Neural progenitor cell (in vitro differentiated cells): ENCODE measurements around the gene EAPP. TPM values are rescaled to one million over a fixed set of nuclear protein-coding genes. Genes with fewer than 3 reads are reported as not detected.

Experiments
- DNase-seq: peaks from one replicate; pipeline ENCODE4 v3.0.0-alpha.2; 2016; ENCODE audit warnings: low spot score
- H2AFZ ChIP-seq: fragments of 200-600 bp; sonication (generic); replicated peaks from 2 replicates; pipeline ENCODE4 v1.6.1; 2016; ENCODE audit warnings: antibody characterized with exemption
- H3F3A ChIP-seq: fragments of 200-600 bp; sonication (generic); 2 replicates; pipeline ENCODE4 v1.6.1; 2016; ENCODE audit warnings: antibody characterized with exemption, low read depth
- H3K27ac ChIP-seq: fragments of 200-600 bp; sonication (generic); 2 replicates; pipeline ENCODE4 v1.5.1; 2016; ENCODE audit warnings: mild to moderate bottlenecking
- H3K27me3 ChIP-seq: fragments of 200-600 bp; sonication (generic); 2 replicates; pipeline ENCODE4 v1.6.1; 2016; ENCODE audit warnings: mild to moderate bottlenecking, moderate library complexity
- H3K36me3 ChIP-seq: fragments of 200-600 bp; sonication (generic); 2 replicates; pipeline ENCODE4 v1.5.1; 2016
- H3K4me1 ChIP-seq: fragments of 200-600 bp; sonication (generic); 2 replicates; pipeline ENCODE4 v1.6.1; 2016; ENCODE audit warnings: mixed run types
- H3K4me2 ChIP-seq: fragments of 200-600 bp; sonication (generic); 2 replicates; pipeline ENCODE4 v1.6.1; 2016
- H3K4me3 ChIP-seq: fragments of 200-600 bp; sonication (generic); 2 replicates; pipeline ENCODE4 v1.5.1; 2016
- H3K79me2 ChIP-seq: fragments of 200-600 bp; sonication (generic); 2 replicates; pipeline ENCODE4 v1.6.1; 2016; ENCODE audit warnings: low read depth
- H3K9ac ChIP-seq: fragments of 200-600 bp; sonication (generic); 2 replicates; pipeline ENCODE4 v1.6.1; 2016
- H3K9me3 ChIP-seq: fragments of 200-600 bp; sonication (generic); 2 replicates; pipeline ENCODE4 v1.5.1; 2016; ENCODE audit warnings: low read depth
- H4K20me1 ChIP-seq: fragments of 200-600 bp; sonication (generic); 2 replicates; pipeline ENCODE4 v1.6.1; 2016; ENCODE audit warnings: low read depth
- H3K27ac Mint-ChIP-seq: 3 replicates; pipeline ENCODE4 v1.8.0; 2021; ENCODE audit warnings: mixed read lengths
- H3K27me3 Mint-ChIP-seq: 2 replicates; pipeline ENCODE4 v1.8.0; 2022; ENCODE audit warnings: low read depth, mild to moderate bottlenecking, inconsistent platforms, moderate library complexity, mixed read lengths; ENCODE audit not compliant: insufficient read depth
- H3K36me3 Mint-ChIP-seq: 3 replicates; pipeline ENCODE4 v1.8.0; 2021; ENCODE audit warnings: mixed read lengths
- H3K4me1 Mint-ChIP-seq: 3 replicates; pipeline ENCODE4 v1.8.0; 2021; ENCODE audit warnings: mixed read lengths
- H3K4me3 Mint-ChIP-seq: 3 replicates; pipeline ENCODE4 v1.8.0; 2021; ENCODE audit warnings: mild to moderate bottlenecking, moderate library complexity, mixed read lengths
- H3K9me3 Mint-ChIP-seq: 3 replicates; pipeline ENCODE4 v1.8.0; 2020; ENCODE audit warnings: mixed read lengths
- EZH2 ChIP-seq: fragments of 200-600 bp; sonication (generic); IDR thresholded peaks from 2 replicates; pipeline ENCODE4 v1.6.1; 2017; ENCODE audit warnings: antibody characterized with exemption, mild to moderate bottlenecking, moderate library complexity
- EZH2phosphoT487 ChIP-seq: fragments of 200-600 bp; sonication (generic); IDR thresholded peaks from 2 replicates; pipeline ENCODE4 v1.6.1; 2017; ENCODE audit warnings: antibody characterized with exemption
- total RNA-seq: library from RNA; depleted of rRNA; stranded (reverse); fragments of >200 nt; gene quantifications from 2 replicates; pipeline ENCODE4 v1.2.3, GENCODE V29; 2015; ENCODE audit warnings: low replicate concordance
- TF ChIP-seq, protein P1 (sequence below): fragments of 200-600 bp; sonication (generic); IDR thresholded peaks from 2 replicates; pipeline ENCODE4 v1.5.1; 2017; ENCODE audit warnings: antibody characterized with exemption, mild to moderate bottlenecking

EAPP gene, protein sequence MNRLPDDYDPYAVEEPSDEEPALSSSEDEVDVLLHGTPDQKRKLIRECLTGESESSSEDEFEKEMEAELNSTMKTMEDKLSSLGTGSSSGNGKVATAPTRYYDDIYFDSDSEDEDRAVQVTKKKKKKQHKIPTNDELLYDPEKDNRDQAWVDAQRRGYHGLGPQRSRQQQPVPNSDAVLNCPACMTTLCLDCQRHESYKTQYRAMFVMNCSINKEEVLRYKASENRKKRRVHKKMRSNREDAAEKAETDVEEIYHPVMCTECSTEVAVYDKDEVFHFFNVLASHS
- 51.4 and 79.6 TPM in 2 replicates for total RNA-seq

DNA sequence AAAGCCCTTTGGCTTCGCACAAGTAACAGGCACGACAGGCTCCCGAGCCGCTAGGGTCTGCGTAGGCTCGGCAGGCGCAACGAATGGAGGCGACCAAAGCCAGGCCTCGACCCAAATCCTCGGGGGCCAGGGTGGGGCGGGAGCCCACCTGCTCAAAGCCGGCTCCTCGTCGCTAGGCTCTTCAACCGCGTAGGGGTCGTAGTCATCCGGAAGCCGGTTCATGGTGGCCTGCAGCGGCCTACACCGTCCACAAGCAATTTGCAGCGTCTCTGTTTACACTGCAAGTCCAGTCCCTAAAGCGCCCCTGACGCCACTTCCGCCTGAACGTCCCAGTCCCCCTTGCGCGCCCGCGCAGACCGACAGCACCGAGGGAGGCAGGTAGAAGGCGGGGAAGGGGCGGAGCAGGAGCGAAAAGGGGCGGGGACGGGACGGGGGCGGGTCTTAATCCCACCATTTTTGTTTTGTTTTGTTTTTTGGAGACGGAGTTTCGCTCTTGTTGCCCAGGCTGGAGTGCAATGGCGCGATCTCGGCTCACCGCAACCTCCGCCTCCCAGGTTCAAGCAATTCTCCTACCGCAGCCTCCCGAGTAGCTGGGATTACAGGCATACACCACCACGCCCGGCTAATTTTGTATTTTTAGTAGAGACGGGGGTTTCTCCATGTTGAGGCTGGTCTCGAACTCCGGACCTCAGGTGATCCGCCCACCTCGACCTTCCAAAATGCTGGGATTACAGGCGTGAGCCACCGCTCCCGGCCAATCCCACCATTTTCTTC is at the start of gene EAPP:
TSS of gene EAPP (minus strand) at position 295 of the 774 bp plus-strand sequence. CDS start at position 222, 73 bp downstream.
- Histone ChIP-seq H3K27ac (peak within 1 kb of the TSS; percentile 91), H3K4me2 (peak within 1 kb of the TSS; percentile 82), H3K36me3 (no peaks in the 10 kb centered on the region), H3K4me3 (peak within 1 kb of the TSS; percentile 75), H3F3A (peaks cover 9% of the 10 kb centered on the region), H3K27me3 (no peaks in the 10 kb centered on the region), H2AFZ (peak within 1 kb of the TSS; percentile 61), H4K20me1 (no peaks in the 10 kb centered on the region), H3K9me3 (no peaks in the 10 kb centered on the region), H3K9ac (peak within 1 kb of the TSS; percentile 84), H3K4me1 (peaks cover 11% of the 10 kb centered on the region), H3K79me2 (peaks cover 30% of the 10 kb centered on the region)
- no peak for TF ChIP-seq EZH2phosphoT487
- TF ChIP-seq EZH2 = no peak
- Mint-ChIP-seq H3K27me3 (peaks cover 2% of the 10 kb centered on the region), H3K9me3 (no peaks in the 10 kb centered on the region), H3K27ac (peak within 1 kb of the TSS; percentile 99), H3K4me3 (peak within 1 kb of the TSS; percentile 100), H3K4me1 (peaks cover 15% of the 10 kb centered on the region), H3K36me3 (peaks cover 2% of the 10 kb centered on the region)
- peak; percentile 98 for DNase-seq

DNA sequence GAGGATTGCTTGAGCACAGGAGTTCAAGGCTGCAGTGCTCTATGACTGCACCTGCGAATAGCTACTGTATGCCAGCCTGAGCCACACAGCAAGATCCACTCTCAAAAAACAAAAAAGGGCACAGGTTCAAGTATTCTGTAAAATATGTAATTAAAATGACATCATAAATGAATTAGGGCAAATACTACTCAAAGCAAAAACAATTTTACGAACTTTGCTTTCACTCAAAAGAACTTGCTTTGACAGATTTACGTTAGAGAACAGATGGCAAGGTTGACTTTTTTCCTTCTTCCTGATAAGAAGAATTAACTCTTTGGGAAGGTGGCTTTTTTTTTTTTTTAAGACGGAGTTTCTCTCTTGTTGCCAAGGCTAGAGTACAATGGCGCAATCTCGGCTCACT is 44.0 kb upstream of the EAPP start:
- Histone ChIP-seq H3K9ac (no peak overlapping the region), H3K27me3 (no peaks in the 10 kb centered on the region), H4K20me1 (no peaks in the 10 kb centered on the region), H3K9me3 (no peaks in the 10 kb centered on the region), H3K27ac (no peak overlapping the region), H3K36me3 (peaks cover 10% of the 10 kb centered on the region), H3F3A (no peaks in the 10 kb centered on the region), H2AFZ (no peak overlapping the region), H3K4me3 (no peak overlapping the region), H3K4me1 (no peaks in the 10 kb centered on the region), H3K4me2 (no peak overlapping the region), H3K79me2 (no peaks in the 10 kb centered on the region)
- Mint-ChIP-seq H3K4me3 (no peak overlapping the region), H3K27ac (no peak overlapping the region), H3K27me3 (peaks cover 2% of the 10 kb centered on the region), H3K9me3 (no peaks in the 10 kb centered on the region), H3K36me3 (peaks cover 27% of the 10 kb centered on the region), H3K4me1 (no peaks in the 10 kb centered on the region)
- TF ChIP-seq EZH2 (no peak), EZH2phosphoT487 (no peak)
- TF ChIP-seq, protein P1, sequence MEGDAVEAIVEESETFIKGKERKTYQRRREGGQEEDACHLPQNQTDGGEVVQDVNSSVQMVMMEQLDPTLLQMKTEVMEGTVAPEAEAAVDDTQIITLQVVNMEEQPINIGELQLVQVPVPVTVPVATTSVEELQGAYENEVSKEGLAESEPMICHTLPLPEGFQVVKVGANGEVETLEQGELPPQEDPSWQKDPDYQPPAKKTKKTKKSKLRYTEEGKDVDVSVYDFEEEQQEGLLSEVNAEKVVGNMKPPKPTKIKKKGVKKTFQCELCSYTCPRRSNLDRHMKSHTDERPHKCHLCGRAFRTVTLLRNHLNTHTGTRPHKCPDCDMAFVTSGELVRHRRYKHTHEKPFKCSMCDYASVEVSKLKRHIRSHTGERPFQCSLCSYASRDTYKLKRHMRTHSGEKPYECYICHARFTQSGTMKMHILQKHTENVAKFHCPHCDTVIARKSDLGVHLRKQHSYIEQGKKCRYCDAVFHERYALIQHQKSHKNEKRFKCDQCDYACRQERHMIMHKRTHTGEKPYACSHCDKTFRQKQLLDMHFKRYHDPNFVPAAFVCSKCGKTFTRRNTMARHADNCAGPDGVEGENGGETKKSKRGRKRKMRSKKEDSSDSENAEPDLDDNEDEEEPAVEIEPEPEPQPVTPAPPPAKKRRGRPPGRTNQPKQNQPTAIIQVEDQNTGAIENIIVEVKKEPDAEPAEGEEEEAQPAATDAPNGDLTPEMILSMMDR = no peak
- DNase-seq = no peak

DNA sequence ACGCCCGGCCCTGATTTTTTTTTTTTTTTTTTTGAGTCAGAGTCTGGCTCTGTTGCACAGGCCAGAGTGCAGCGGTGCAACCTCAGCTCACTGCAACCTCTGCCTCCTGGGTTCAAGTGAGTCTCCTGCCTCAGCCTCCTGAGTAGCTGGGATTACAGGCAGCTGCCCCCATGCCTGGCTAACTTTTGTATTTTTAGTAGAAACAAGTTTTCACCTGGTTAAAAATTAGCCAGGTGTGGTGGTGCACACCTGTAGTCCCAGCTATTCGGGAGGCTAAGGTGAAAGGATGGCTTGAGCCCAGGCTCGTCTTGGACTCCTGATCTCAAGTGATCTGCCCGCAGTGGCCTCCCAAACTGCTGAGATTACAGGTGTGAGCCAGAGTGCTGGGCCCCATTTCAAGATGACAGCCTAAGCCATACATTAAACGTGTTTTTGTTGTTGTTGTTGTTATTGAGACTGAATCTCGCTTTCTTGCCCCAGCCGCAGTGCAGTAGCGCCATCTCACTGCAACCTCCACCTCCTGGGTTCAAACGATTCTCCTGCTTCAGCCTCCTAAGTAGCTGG is 42.7 kb upstream of the EAPP start:
- no peaks in the 10 kb centered on the region for H3K79me2 ChIP-seq
- H3K27me3 Mint-ChIP-seq = no peaks in the 10 kb centered on the region
- no peak for DNase-seq
- H3K9me3 Mint-ChIP-seq = no peaks in the 10 kb centered on the region
- no peak overlapping the region for H3K27ac ChIP-seq
- no peaks in the 10 kb centered on the region for H3K9me3 ChIP-seq
- H3K4me2 ChIP-seq = no peak overlapping the region
- H3F3A ChIP-seq = no peaks in the 10 kb centered on the region
- H3K36me3 Mint-ChIP-seq = peaks cover 26% of the 10 kb centered on the region
- peaks cover 12% of the 10 kb centered on the region for H3K36me3 ChIP-seq
- H3K4me3 Mint-ChIP-seq = no peak overlapping the region
- H3K4me1 Mint-ChIP-seq = no peaks in the 10 kb centered on the region
- no peak for TF ChIP-seq EZH2
- TF ChIP-seq, protein P1 = no peak
- H2AFZ ChIP-seq = no peak overlapping the region
- no peak overlapping the region for H3K4me3 ChIP-seq
- H3K27ac Mint-ChIP-seq = no peak overlapping the region
- H4K20me1 ChIP-seq = no peaks in the 10 kb centered on the region
- H3K27me3 ChIP-seq = no peaks in the 10 kb centered on the region
- H3K9ac ChIP-seq = no peak overlapping the region
- H3K4me1 ChIP-seq = no peaks in the 10 kb centered on the region
